HCT116 (cell line): ENCODE data around the gene CERS6. TPM values are rescaled to one million over a fixed set of nuclear protein-coding genes. Genes with fewer than 3 reads are reported as not detected.

Experiments used
- ATAC-seq: fragments of 200-7000 bp; cut with Tn5 transposase; 2 replicates; pipeline ENCODE4 v1.9.1; 2020; ENCODE audit warnings: mild to moderate bottlenecking, moderate library complexity
- BruUV-seq: library from RNA; stranded (reverse); fragments of 400-500 nt; replicated peaks from 2 replicates; lab custom pipeline; 2021; lab: Mats Ljungman, UMichigan
- CTCF ChIA-PET: fragments of 300-600 bp; sonication (Branson Sonifier 250); formaldehyde crosslinking; loops from one replicate; lab custom pipeline; 2021; ENCODE audit warnings: antibody characterized with exemption; lab: Charles Lee
- POLR2A ChIA-PET: fragments of 300-600, 350-600 bp; sonication (Branson Sonifier 250); formaldehyde crosslinking; loops from one replicate; lab custom pipeline; 2021; ENCODE audit warnings: antibody characterized with exemption; lab: Charles Lee
- RAD21 ChIA-PET, 2 experiments: fragments of 300-600 bp; sonication (Branson Sonifier 250); formaldehyde crosslinking; loops; one replicate each; lab custom pipeline; 2023; ENCODE audit warnings: low total read pairs in 2 of 2; ENCODE audit not compliant: uncharacterized antibody in 2 of 2, unreplicated experiment in 2 of 2, low non-redundant PET in 1 of 2; lab: Charles Lee
- DNase-seq: peaks from one replicate; pipeline ENCODE4 v3.0.0-alpha.2; 2010; ENCODE audit warnings: low read depth, low spot score
- H2AFZ ChIP-seq: fragments of 200-600 bp; shearing (Covaris generic), sonication (generic); 2 replicates; pipeline ENCODE4 v1.6.1; 2017; ENCODE audit warnings: low read depth, mixed run types, mixed read lengths, antibody characterized with exemption, low read length; ENCODE audit not compliant: poor library complexity, severe bottlenecking
- H3K27ac ChIP-seq: 2 replicates; pipeline ENCODE4 v1.5.1; 2012; ENCODE audit warnings: low read depth, low read length
- H3K27me3 ChIP-seq: fragments of 200-600 bp; sonication (generic); 2 replicates; pipeline ENCODE4 v1.6.1; 2016; ENCODE audit warnings: mixed run types, low read length, mixed read lengths; ENCODE audit not compliant: insufficient read depth
- H3K36me3 ChIP-seq, 2 experiments: fragments of 200-500 bp in 1 of 2; fragments of 200-600 bp in 1 of 2; sonication (Bioruptor generic) in 1 of 2; sonication (generic) in 1 of 2; 2 replicates each; pipeline versions ENCODE4 v1.5.1 to v1.6.1; 2014 to 2016; ENCODE audit warnings: low read length in 2 of 2, inconsistent platforms in 1 of 2, mixed read lengths in 1 of 2, mixed run types in 1 of 2; ENCODE audit not compliant: insufficient read depth in 2 of 2, control insufficient read depth in 1 of 2
- H3K4me1 ChIP-seq, 2 experiments: fragments of 200-600 bp in 1 of 2; sonication (generic) in 1 of 2; 2 replicates each; pipeline versions ENCODE4 v1.5.1 to v1.6.1; 2012 to 2017; ENCODE audit warnings: low read length in 2 of 2, inconsistent platforms in 1 of 2, mild to moderate bottlenecking in 1 of 2, mixed read lengths in 1 of 2, mixed run types in 1 of 2, moderate library complexity in 1 of 2; ENCODE audit not compliant: insufficient read depth in 2 of 2, control insufficient read depth in 1 of 2
- H3K4me2 ChIP-seq: fragments of 200-600 bp; sonication (generic); 2 replicates; pipeline ENCODE4 v1.6.1; 2017; ENCODE audit warnings: mixed run types, low read length, mixed read lengths
- H3K4me3 ChIP-seq, 2 experiments: fragments of 200-600 bp in 1 of 2; sonication (generic) in 1 of 2; replicated peaks in 1 of 2; 2 replicates each; pipeline ENCODE4 v1.5.1; 2011 to 2016; ENCODE audit warnings: low read length in 2 of 2, control low read depth in 1 of 2, low read depth in 1 of 2, mild to moderate bottlenecking in 1 of 2, mixed read lengths in 1 of 2, mixed run types in 1 of 2
- H3K79me2 ChIP-seq: fragments of 200-600 bp; sonication (generic); 2 replicates; pipeline ENCODE4 v1.6.1; 2017; ENCODE audit warnings: mild to moderate bottlenecking, mixed run types, low read length, moderate library complexity, mixed read lengths; ENCODE audit not compliant: insufficient read depth
- H3K9ac ChIP-seq: fragments of 200-600 bp; sonication (generic); 2 replicates; pipeline ENCODE4 v1.6.1; 2016; ENCODE audit warnings: low read length, mixed read lengths
- H3K9me2 ChIP-seq: fragments of 200-600 bp; sonication (generic), shearing (Covaris generic); 2 replicates; pipeline ENCODE4 v1.6.1; 2017; ENCODE audit warnings: mixed run types, mild to moderate bottlenecking, moderate library complexity; ENCODE audit not compliant: insufficient read depth
- H3K9me3 ChIP-seq, 2 experiments: fragments of 200-500 bp in 1 of 2; fragments of 200-600 bp in 1 of 2; sonication (Bioruptor generic) in 1 of 2; sonication (generic) in 1 of 2; 2 replicates each; pipeline ENCODE4 v1.6.1; 2014 to 2017; ENCODE audit warnings: low read length in 2 of 2, mixed read lengths in 2 of 2, inconsistent platforms in 1 of 2, low read depth in 1 of 2, mild to moderate bottlenecking in 1 of 2, mixed run types in 1 of 2, moderate library complexity in 1 of 2; ENCODE audit not compliant: control insufficient read depth in 1 of 2, insufficient read depth in 1 of 2
- H4K20me1 ChIP-seq: fragments of 200-600 bp; sonication (generic), shearing (Covaris generic); 2 replicates; pipeline ENCODE4 v1.6.1; 2017; ENCODE audit warnings: mixed run types, mild to moderate bottlenecking, moderate library complexity; ENCODE audit not compliant: insufficient read depth
- CBX3 ChIP-seq: IDR thresholded peaks from 2 replicates; pipeline ENCODE4 v1.6.1; 2012; ENCODE audit warnings: low read depth
- CEBPB ChIP-seq: IDR thresholded peaks from 2 replicates; pipeline ENCODE4 v1.6.1; 2012; ENCODE audit warnings: low read depth
- ELF1 ChIP-seq: IDR thresholded peaks from 2 replicates; pipeline ENCODE4 v1.6.1; 2012; ENCODE audit warnings: low read depth, borderline replicate concordance
- FOSL1 ChIP-seq: IDR thresholded peaks from 2 replicates; pipeline ENCODE4 v1.6.1; 2012; ENCODE audit warnings: low read depth
- JUND ChIP-seq: IDR thresholded peaks from 2 replicates; pipeline ENCODE4 v1.6.1; 2012
- POLR2A ChIP-seq: IDR thresholded peaks from 2 replicates; pipeline ENCODE4 v1.7.0; 2011; ENCODE audit warnings: borderline replicate concordance; ENCODE audit not compliant: insufficient read depth, insufficient read length; ENCODE audit errors: extremely low read depth
- SIN3A ChIP-seq: IDR thresholded peaks from 2 replicates; pipeline ENCODE4 v1.6.1; 2012; ENCODE audit warnings: low read depth
- TCF7L2 ChIP-seq: IDR thresholded peaks from 2 replicates; pipeline ENCODE4 v1.7.0; 2011; ENCODE audit warnings: borderline replicate concordance, inconsistent platforms; ENCODE audit not compliant: insufficient read depth, insufficient read length; ENCODE audit errors: extremely low read depth
- intact Hi-C: fragments of 100-400 bp; cut with micrococcal nuclease; formaldehyde crosslinking; loops from 2 replicates; pipeline ENCODE4 v1.10.0; 2022
- total RNA-seq: library from RNA; stranded (reverse); gene quantifications from one replicate; pipeline ENCODE4 v1.2.1, GENCODE V29; 2021; ENCODE audit not compliant: unreplicated experiment
- TF ChIP-seq, protein P1 (sequence below): IDR thresholded peaks from 2 replicates; pipeline ENCODE4 v1.6.1; 2012
- TF ChIP-seq, protein P2 (sequence below), 3 experiments: fragments of 200-600 bp in 1 of 3; sonication (generic) in 1 of 3; IDR thresholded peaks in 2 of 3; conservative IDR thresholded peaks in 1 of 3; 2 replicates each; pipeline ENCODE4 v1.5.1; 2012 to 2017; ENCODE audit warnings: low read depth in 2 of 3, low read length in 2 of 3, antibody characterized with exemption in 1 of 3, borderline replicate concordance in 1 of 3, control low read depth in 1 of 3, mild to moderate bottlenecking in 1 of 3, mixed read lengths in 1 of 3, mixed run types in 1 of 3, moderate library complexity in 1 of 3; ENCODE audit not compliant: insufficient read depth in 1 of 3
- TF ChIP-seq, protein P3 (sequence below): IDR thresholded peaks from 2 replicates; pipeline ENCODE4 v1.6.1; 2012

The CERS6 gene
- total RNA-seq, 1 experiment from 2014 or later: 37.0 TPM

GRCh38 chr2:168798888-168799410, 342.9 kb downstream of the CERS6 start:
- no peak overlapping the region for H2AFZ ChIP-seq
- RAD21 ChIA-PET: no interaction called here
- H3K4me2 ChIP-seq: no peak overlapping the region
- BruUV-seq: no TSS peak
- H3K4me1 ChIP-seq: peaks cover 5 to 17% of the 10 kb centered on the region in 2 experiments; a peak in 2 of 4 replicates
- intact Hi-C loops: no loop called here
- CTCF ChIA-PET: no interaction called here
- no peaks in the 10 kb centered on the region for H4K20me1 ChIP-seq
- H3K4me3 ChIP-seq: no peak overlapping the region
- H3K27me3 ChIP-seq: no peaks in the 10 kb centered on the region
- no peak overlapping the region for H3K27ac ChIP-seq
- TF ChIP-seq, protein P1, sequence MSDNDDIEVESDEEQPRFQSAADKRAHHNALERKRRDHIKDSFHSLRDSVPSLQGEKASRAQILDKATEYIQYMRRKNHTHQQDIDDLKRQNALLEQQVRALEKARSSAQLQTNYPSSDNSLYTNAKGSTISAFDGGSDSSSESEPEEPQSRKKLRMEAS: no peak
- TF ChIP-seq, protein P2, sequence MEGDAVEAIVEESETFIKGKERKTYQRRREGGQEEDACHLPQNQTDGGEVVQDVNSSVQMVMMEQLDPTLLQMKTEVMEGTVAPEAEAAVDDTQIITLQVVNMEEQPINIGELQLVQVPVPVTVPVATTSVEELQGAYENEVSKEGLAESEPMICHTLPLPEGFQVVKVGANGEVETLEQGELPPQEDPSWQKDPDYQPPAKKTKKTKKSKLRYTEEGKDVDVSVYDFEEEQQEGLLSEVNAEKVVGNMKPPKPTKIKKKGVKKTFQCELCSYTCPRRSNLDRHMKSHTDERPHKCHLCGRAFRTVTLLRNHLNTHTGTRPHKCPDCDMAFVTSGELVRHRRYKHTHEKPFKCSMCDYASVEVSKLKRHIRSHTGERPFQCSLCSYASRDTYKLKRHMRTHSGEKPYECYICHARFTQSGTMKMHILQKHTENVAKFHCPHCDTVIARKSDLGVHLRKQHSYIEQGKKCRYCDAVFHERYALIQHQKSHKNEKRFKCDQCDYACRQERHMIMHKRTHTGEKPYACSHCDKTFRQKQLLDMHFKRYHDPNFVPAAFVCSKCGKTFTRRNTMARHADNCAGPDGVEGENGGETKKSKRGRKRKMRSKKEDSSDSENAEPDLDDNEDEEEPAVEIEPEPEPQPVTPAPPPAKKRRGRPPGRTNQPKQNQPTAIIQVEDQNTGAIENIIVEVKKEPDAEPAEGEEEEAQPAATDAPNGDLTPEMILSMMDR (IDR thresholded peaks at IDR 0.05 in 2 of 3, conservative IDR thresholded peaks at IDR 0.05 in 1 of 3; ENCODE audit: borderline replicate concordance in 1 of 3, insufficient read depth in 1 of 3, low read depth in 2 of 3, low read length in 2 of 3): no peak
- TF ChIP-seq CEBPB (no peak), ELF1 (no peak), JUND (no peak), POLR2A (no peak), TCF7L2 (no peak), FOSL1 (no peak), SIN3A (no peak), CBX3 (no peak)
- TF ChIP-seq, protein P3, sequence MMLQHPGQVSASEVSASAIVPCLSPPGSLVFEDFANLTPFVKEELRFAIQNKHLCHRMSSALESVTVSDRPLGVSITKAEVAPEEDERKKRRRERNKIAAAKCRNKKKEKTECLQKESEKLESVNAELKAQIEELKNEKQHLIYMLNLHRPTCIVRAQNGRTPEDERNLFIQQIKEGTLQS: no peak
- TF ChIP-seq, all 23 proteins: peak for 0
- ATAC-seq (no peak), DNase-seq (no peak)
- POLR2A ChIA-PET: no interaction called here
- no peaks in the 10 kb centered on the region for H3K9me3 ChIP-seq
- H3K9me2 ChIP-seq: no peaks in the 10 kb centered on the region
- H3K36me3 ChIP-seq: no peaks in the 10 kb centered on the region
- H3K9ac ChIP-seq: no peak overlapping the region
- no peaks in the 10 kb centered on the region for H3K79me2 ChIP-seq
